H1 (cell line): ENCODE measurements around the gene RHOV.

Experiments used
- CTCF ChIP-seq, 3 experiments: IDR thresholded peaks; 1 replicate in 2 of 3; 2 replicates in 1 of 3; pipeline versions ENCODE4 v1.5.1 to v1.6.1; 2011; ENCODE audit warnings: low read length in 3 of 3, mild to moderate bottlenecking in 3 of 3, inconsistent platforms in 2 of 3, low read depth in 1 of 3, moderate library complexity in 1 of 3; ENCODE audit not compliant: insufficient read depth in 1 of 3; ENCODE audit errors: control extremely low read depth in 1 of 3
- EP300 ChIP-seq, 2 experiments: IDR thresholded peaks; 1 replicate in 1 of 2; 2 replicates in 1 of 2; pipeline ENCODE4 v1.6.1; 2011 to 2012; ENCODE audit warnings: low read depth in 2 of 2, low read length in 2 of 2, mild to moderate bottlenecking in 2 of 2, borderline replicate concordance in 1 of 2, inconsistent platforms in 1 of 2, moderate library complexity in 1 of 2
- JUND ChIP-seq: IDR thresholded peaks from 2 replicates; pipeline ENCODE4 v1.6.1; 2011; ENCODE audit warnings: mild to moderate bottlenecking, improper control_type of control experiment, low read length
- TF ChIP-seq, protein P1 (sequence below): IDR thresholded peaks from 2 replicates; pipeline ENCODE4 v1.6.1; 2011; ENCODE audit warnings: low read length, improper control_type of control experiment

GRCh38 chr15:40906091-40906990 lies 32.3 kb upstream of the RHOV start:
- TF ChIP-seq EP300 (IDR thresholded peaks at IDR 0.05; ENCODE audit: borderline replicate concordance in 1 of 2, low read depth in 2 of 2, low read length in 2 of 2) (no peak), CTCF (IDR thresholded peaks at IDR 0.05; ENCODE audit: control extremely low read depth in 1 of 3, insufficient read depth in 1 of 3, low read depth in 1 of 3, low read length in 3 of 3) (peak in 2 of 3 experiments; percentile 80 to 97; a peak in 3 of 4 replicates), JUND (no peak)
- TF ChIP-seq, protein P1, sequence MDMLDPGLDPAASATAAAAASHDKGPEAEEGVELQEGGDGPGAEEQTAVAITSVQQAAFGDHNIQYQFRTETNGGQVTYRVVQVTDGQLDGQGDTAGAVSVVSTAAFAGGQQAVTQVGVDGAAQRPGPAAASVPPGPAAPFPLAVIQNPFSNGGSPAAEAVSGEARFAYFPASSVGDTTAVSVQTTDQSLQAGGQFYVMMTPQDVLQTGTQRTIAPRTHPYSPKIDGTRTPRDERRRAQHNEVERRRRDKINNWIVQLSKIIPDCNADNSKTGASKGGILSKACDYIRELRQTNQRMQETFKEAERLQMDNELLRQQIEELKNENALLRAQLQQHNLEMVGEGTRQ, result no peak
